C1 segment of cervical spinal cord (tissue), 14 donors: ENCODE measurements around the gene UNC45A.

ENCODE experiments used
- DNase-seq, 14 donors: peaks; one replicate each; lab custom pipeline; 2025; lab: John Stamatoyannopoulos, UW

Gene UNC45A

GRCh38 chr15:90946538-90946937, 11.5 kb downstream of the UNC45A start:
- DNase-seq, result peak in 2 of 14 donors; percentile 11 to 91

- DNase-seq, result no peak
Measured at GRCh38 chr15:90946941-90947576, 12.0 kb downstream of the UNC45A start.

- DNase-seq, result no peak
Measured at GRCh38 chr15:90947577-90948357, 12.7 kb downstream of the UNC45A start.

GRCh38 chr15:90948506-90948905, 13.4 kb downstream of the UNC45A start:
- no peak for DNase-seq

- DNase-seq, result no peak
Measured at GRCh38 chr15:90949979-90950675, 15.0 kb downstream of the UNC45A start.

GRCh38 chr15:90950676-90951075, 15.6 kb downstream of the UNC45A start:
- DNase-seq, result no peak

GRCh38 chr15:90952901-90953677, 18.0 kb downstream of the UNC45A start:
- DNase-seq, result no peak

- DNase-seq, result no peak
Measured at GRCh38 chr15:90953947-90954711, 19.0 kb downstream of the UNC45A start.

GRCh38 chr15:90954712-90955623, 19.9 kb downstream of the UNC45A start, which contains the start of gene RCCD1:
Gene RCCD1 (plus strand): TSS chr15:90954884. CDS start chr15:90956735, 1,851 bp downstream.
- DNase-seq, result peak; percentile 42 to 92 (median 84)

- no peak for DNase-seq
Measured at GRCh38 chr15:90955624-90956273, 20.7 kb downstream of the UNC45A start.

GRCh38 chr15:90956274-90957030, 21.4 kb downstream of the UNC45A start:
- DNase-seq, result peak; percentile 5 to 82 (median 44)

GRCh38 chr15:90957031-90957790, 22.1 kb downstream of the UNC45A start:
- peak in 5 of 14 donors; percentile 7 to 70 (median 36) for DNase-seq

GRCh38 chr15:90957791-90958190, 22.7 kb downstream of the UNC45A start:
- DNase-seq, result peak in 2 of 14 donors; percentile 32 to 69

- DNase-seq, result no peak
Measured at GRCh38 chr15:90959028-90959595, 24.0 kb downstream of the UNC45A start.

GRCh38 chr15:90959894-90960293, 24.8 kb downstream of the UNC45A start:
- peak in 10 of 14 donors; percentile 10 to 84 (median 36) for DNase-seq

- peak in 1 of 14 donors; percentile 19 for DNase-seq
Measured at GRCh38 chr15:90960298-90961091, 25.4 kb downstream of the UNC45A start.
